H1 (cell line): Measurements from ENCODE around the gene BSND. TPM values are rescaled to one million over a fixed set of nuclear protein-coding genes. Genes with fewer than 3 reads are reported as not detected.

Experiments
- CTCF ChIA-PET: fragments of 300-600 bp; sonication (Branson Sonifier 250); formaldehyde crosslinking; loops from one replicate; lab custom pipeline; 2021; ENCODE audit not compliant: partially characterized antibody; lab: Charles Lee
- POLR2A ChIA-PET: fragments of 300-600 bp; sonication (Branson Sonifier 250); formaldehyde crosslinking; loops from one replicate; lab custom pipeline; 2021; ENCODE audit warnings: inconsistent platforms; ENCODE audit not compliant: partially characterized antibody; lab: Charles Lee
- DNase-seq, 2 experiments: peaks; one replicate each; pipeline versions ENCODE4 v3.0.0 to v3.0.0-alpha.2; 2010 to 2022; ENCODE audit warnings: low spot score in 2 of 2, low read depth in 1 of 2, mixed read lengths in 1 of 2
- FAIRE-seq: peaks from 2 replicates; lab custom pipeline; 2011; peaks lifted over from hg19 to GRCh38; lab: Jason Lieb, UNC
- H2AFZ ChIP-seq: 2 replicates; pipeline ENCODE4 v1.8.1; 2012; ENCODE audit warnings: low read length, inconsistent platforms
- H2AK5ac ChIP-seq: 2 replicates; pipeline ENCODE4 v1.6.1; 2013; ENCODE audit warnings: low read depth, low read length
- H2BK120ac ChIP-seq: replicated peaks from 2 replicates; pipeline ENCODE3; 2013; ENCODE audit warnings: low read depth, low read length, inconsistent platforms
- H2BK12ac ChIP-seq: 2 replicates; pipeline ENCODE4 v1.6.1; 2013; ENCODE audit warnings: low read depth, low read length
- H2BK15ac ChIP-seq: 2 replicates; pipeline ENCODE4 v1.6.1; 2013; ENCODE audit warnings: low read length
- H2BK20ac ChIP-seq: 2 replicates; pipeline ENCODE4 v1.6.1; 2013; ENCODE audit warnings: low read length
- H2BK5ac ChIP-seq: 2 replicates; pipeline ENCODE4 v1.6.1; 2013; ENCODE audit warnings: low read depth, low read length
- H3K14ac ChIP-seq: 2 replicates; pipeline ENCODE4 v1.6.1; 2013; ENCODE audit warnings: inconsistent platforms; ENCODE audit not compliant: insufficient read length
- H3K18ac ChIP-seq: 2 replicates; pipeline ENCODE4 v1.6.1; 2013; ENCODE audit warnings: low read length; ENCODE audit errors: extremely low read depth
- H3K23ac ChIP-seq: 2 replicates; pipeline ENCODE4 v1.6.1; 2013; ENCODE audit warnings: inconsistent platforms; ENCODE audit not compliant: insufficient read length
- H3K23me2 ChIP-seq: 2 replicates; pipeline ENCODE4 v1.6.1; 2013; ENCODE audit warnings: low read depth, low read length
- H3K27ac ChIP-seq: 2 replicates; pipeline ENCODE4 v1.6.1; 2011; ENCODE audit warnings: low read depth, low read length, inconsistent platforms
- H3K27me3 ChIP-seq, 4 experiments: replicated peaks in 1 of 4; 1 replicate in 1 of 4; 2 replicates in 3 of 4; pipeline versions ENCODE4 v1.6.1 to v1.8.1; 2011 to 2013; ENCODE audit warnings: low read length in 3 of 4, mild to moderate bottlenecking in 3 of 4, inconsistent platforms in 2 of 4, mixed read lengths in 2 of 4, moderate library complexity in 1 of 4; ENCODE audit not compliant: control insufficient read depth in 3 of 4, insufficient read depth in 3 of 4; ENCODE audit errors: extremely low read depth in 1 of 4
- H3K36me3 ChIP-seq, 4 experiments: 2 replicates each; pipeline versions ENCODE4 v1.6.1 to v1.8.1; 2011 to 2013; ENCODE audit warnings: mild to moderate bottlenecking in 4 of 4, low read length in 3 of 4, moderate library complexity in 2 of 4, control low read depth in 1 of 4, inconsistent platforms in 1 of 4; ENCODE audit not compliant: insufficient read depth in 4 of 4, control insufficient read depth in 2 of 4
- H3K4ac ChIP-seq: replicated peaks from 2 replicates; pipeline ENCODE3; 2013; ENCODE audit warnings: low read length, low read depth, mixed read lengths, inconsistent platforms; ENCODE audit not compliant: insufficient read length
- H3K4me1 ChIP-seq, 4 experiments: replicated peaks in 1 of 4; 1 replicate in 1 of 4; 2 replicates in 3 of 4; pipeline versions ENCODE4 v1.6.1 to v1.8.1; 2011 to 2013; ENCODE audit warnings: low read length in 3 of 4, inconsistent platforms in 2 of 4, mixed read lengths in 1 of 4; ENCODE audit not compliant: insufficient read depth in 4 of 4, control insufficient read depth in 3 of 4
- H3K4me2 ChIP-seq, 2 experiments: 2 replicates each; pipeline versions ENCODE4 v1.6.1 to v1.8.1; 2011 to 2013; ENCODE audit warnings: low read depth in 2 of 2, low read length in 2 of 2, control low read depth in 1 of 2, inconsistent platforms in 1 of 2, mild to moderate bottlenecking in 1 of 2; ENCODE audit not compliant: insufficient read depth in 1 of 2
- H3K4me3 ChIP-seq, 4 experiments: fragments of 200-600, 300-600 bp in 1 of 4; sonication (generic), shearing (Covaris generic), sonication (Bioruptor Twin) in 1 of 4; 2 replicates each; pipeline versions ENCODE4 v1.5.1 to v1.8.1; 2011 to 2016; ENCODE audit warnings: low read length in 4 of 4, low read depth in 3 of 4, control low read depth in 2 of 4, inconsistent platforms in 2 of 4, mild to moderate bottlenecking in 2 of 4, mixed read lengths in 1 of 4, moderate library complexity in 1 of 4; ENCODE audit not compliant: insufficient read depth in 2 of 4; ENCODE audit errors: extremely low read depth in 1 of 4
- H3K56ac ChIP-seq: replicated peaks from 2 replicates; pipeline ENCODE3; 2013; ENCODE audit warnings: low read depth, mild to moderate bottlenecking, mixed read lengths, low read length, inconsistent platforms; ENCODE audit not compliant: insufficient read length
- H3K79me1 ChIP-seq: 2 replicates; pipeline ENCODE4 v1.6.1; 2013; ENCODE audit warnings: low read depth, low read length, control low read depth
- H3K79me2 ChIP-seq, 2 experiments: 2 replicates each; pipeline versions ENCODE4 v1.6.1 to v1.8.1; 2012 to 2013; ENCODE audit warnings: low read length in 2 of 2, mild to moderate bottlenecking in 2 of 2, inconsistent platforms in 1 of 2; ENCODE audit not compliant: insufficient read depth in 2 of 2, control insufficient read depth in 1 of 2
- H3K9ac ChIP-seq, 4 experiments: replicated peaks in 1 of 4; 1 replicate in 1 of 4; 2 replicates in 3 of 4; pipeline versions ENCODE4 v1.6.1 to v1.8.1; 2011 to 2013; ENCODE audit warnings: low read depth in 3 of 4, low read length in 3 of 4, control low read depth in 2 of 4, mild to moderate bottlenecking in 2 of 4, moderate library complexity in 2 of 4, inconsistent platforms in 1 of 4; ENCODE audit errors: extremely low read depth in 1 of 4
- H3K9me3 ChIP-seq, 2 experiments: 2 replicates each; pipeline versions ENCODE4 v1.6.1 to v1.8.1; 2012 to 2013; ENCODE audit warnings: mild to moderate bottlenecking in 2 of 2, moderate library complexity in 2 of 2, control low read depth in 1 of 2, inconsistent platforms in 1 of 2, low read depth in 1 of 2, low read length in 1 of 2, mixed read lengths in 1 of 2; ENCODE audit not compliant: insufficient read depth in 2 of 2
- H4K20me1 ChIP-seq, 2 experiments: replicated peaks in 1 of 2; 2 replicates each; pipeline versions ENCODE3 to v1.8.1; 2011 to 2013; ENCODE audit warnings: inconsistent platforms in 2 of 2, low read length in 2 of 2, mild to moderate bottlenecking in 1 of 2; ENCODE audit not compliant: insufficient read depth in 2 of 2, control insufficient read depth in 1 of 2
- H4K5ac ChIP-seq: 2 replicates; pipeline ENCODE4 v1.6.1; 2013; ENCODE audit warnings: low read length, low read depth, mixed read lengths, inconsistent platforms; ENCODE audit not compliant: insufficient read length
- H4K8ac ChIP-seq: 2 replicates; pipeline ENCODE4 v1.8.0; 2013; ENCODE audit warnings: mild to moderate bottlenecking, moderate library complexity, low read length, inconsistent platforms; ENCODE audit not compliant: insufficient read depth; ENCODE audit errors: extremely low read depth
- H4K91ac ChIP-seq: replicated peaks from 2 replicates; pipeline ENCODE3; 2013; ENCODE audit warnings: low read length, mixed read lengths, inconsistent platforms; ENCODE audit not compliant: insufficient read length
- ATF3 ChIP-seq: IDR thresholded peaks from 2 replicates; pipeline ENCODE4 v1.6.1; 2011; ENCODE audit warnings: low read depth, mild to moderate bottlenecking, low read length; ENCODE audit not compliant: insufficient read depth
- CREB1 ChIP-seq: IDR thresholded peaks from 2 replicates; pipeline ENCODE4 v1.6.1; 2012; ENCODE audit warnings: inconsistent platforms
- E2F6 ChIP-seq: IDR thresholded peaks from 2 replicates; pipeline ENCODE4 v1.6.1; 2012; ENCODE audit warnings: inconsistent platforms
- EGR1 ChIP-seq: IDR thresholded peaks from 2 replicates; pipeline ENCODE4 v1.6.1; 2011; ENCODE audit warnings: low read depth, low read length, borderline replicate concordance
- KDM4A ChIP-seq: IDR thresholded peaks from one replicate; pipeline ENCODE4 v1.7.1; 2012; ENCODE audit warnings: low read depth, mild to moderate bottlenecking, moderate library complexity, low read length, inconsistent platforms; ENCODE audit not compliant: severe bottlenecking
- RFX5 ChIP-seq: IDR thresholded peaks from 2 replicates; pipeline ENCODE4 v1.6.1; 2011; ENCODE audit warnings: low read depth, low read length, improper control_type of control experiment, borderline replicate concordance
- RXRA ChIP-seq: IDR thresholded peaks from 2 replicates; pipeline ENCODE4 v1.6.1; 2011; ENCODE audit warnings: low read depth, mild to moderate bottlenecking, low read length, moderate library complexity; ENCODE audit not compliant: insufficient read depth
- SIRT6 ChIP-seq: IDR thresholded peaks from one replicate; pipeline ENCODE4 v1.7.1; 2012; ENCODE audit warnings: low read length, inconsistent platforms
- SP2 ChIP-seq: IDR thresholded peaks from 2 replicates; pipeline ENCODE4 v1.6.1; 2012; ENCODE audit warnings: mild to moderate bottlenecking, low read length, inconsistent platforms
- TAF7 ChIP-seq: optimal IDR thresholded peaks from 2 replicates; pipeline ENCODE3; 2011; ENCODE audit warnings: low read depth, mild to moderate bottlenecking, inconsistent platforms, low read length, moderate library complexity, borderline replicate concordance
- TCF12 ChIP-seq: IDR thresholded peaks from 2 replicates; pipeline ENCODE4 v1.6.1; 2011; ENCODE audit warnings: low read depth, mild to moderate bottlenecking, low read length
- WGBS, 2 experiments: shearing (Covaris generic) in 1 of 2; methylation state at CpG; one replicate each; pipeline versions ENCODE4 v1.1.6 to v1.1.7; 2013 to 2015; ENCODE audit warnings: low lambda C conversion rate in 2 of 2, mixed read lengths in 2 of 2, inconsistent platforms in 1 of 2, low coverage in 1 of 2, missing lambda C conversion rate in 1 of 2; ENCODE audit not compliant: insufficient replicate concordance in 2 of 2, insufficient coverage in 1 of 2, insufficient read length in 1 of 2; ENCODE audit errors: extremely low coverage in 1 of 2, missing lambda C conversion rate in 1 of 2; 5-methylcytosine and 5-hydroxymethylcytosine counted together
- polyA plus RNA-seq, 7 experiments: library from polyadenylated mRNA; depleted of rRNA in 3 of 7; stranded (reverse) in 5 of 7; unstranded in 2 of 7; fragments of >200 nt in 5 of 7; fragments of 200-250 nt in 2 of 7; gene quantifications; 1 replicate in 5 of 7; 2 replicates in 1 of 7; 4 replicates in 1 of 7; pipeline versions ENCODE4 v1.2.1 to v1.2.3, GENCODE V29; 2011 to 2013; ENCODE audit warnings: missing spikeins in 2 of 7, mixed read lengths in 2 of 7
- total RNA-seq: library from RNA; stranded (reverse); fragmentation: NEBNext Ultra II Directional; extraction: Animal tissue kit (Norgen Biotek cat#: 25700); gene quantifications from 2 replicates; pipeline ENCODE4 v1.2.1, GENCODE V29; 2021

BSND gene
- total and polyA plus RNA-seq, 2 of the 8 experiments (the other 6 are each of a cell fraction or from before 2014, with no cell fraction given) = 0.43 to 0.68 TPM

GRCh38 chr1:54978528-54979326 is 20.0 kb upstream of the BSND start:
- H3K9ac ChIP-seq = no peak overlapping the region
- no peaks in the 10 kb centered on the region for H3K79me2 ChIP-seq
- H2BK20ac ChIP-seq = no peak overlapping the region
- no peak overlapping the region for H2BK15ac ChIP-seq
- H4K20me1 ChIP-seq = no peaks in the 10 kb centered on the region
- no peak overlapping the region for H4K5ac ChIP-seq
- H2BK5ac ChIP-seq = no peak overlapping the region
- H3K4me1 ChIP-seq = peaks cover under 1 to 8% (median 7%) of the 10 kb centered on the region in 4 experiments; a peak in 6 of 7 replicates
- ChIA-PET CTCF (interaction anchor here (0.5 to 18.4 kb wide), 16 partner anchors 9 to 323 kb away, joined by 3 to 436 read pairs (median 4); no protein-coding TSS in a partner anchor), POLR2A (interaction anchor here (1.6 kb wide), 1 partner anchor 10 kb away, joined by 3 read pairs; no protein-coding TSS in a partner anchor)
- FAIRE-seq = no peak
- no peak overlapping the region for H2AK5ac ChIP-seq
- H3K18ac ChIP-seq = no peak overlapping the region
- no peak overlapping the region for H2BK120ac ChIP-seq
- H3K27me3 ChIP-seq = peaks cover 0 to 29% (median 18%) of the 10 kb centered on the region in 4 experiments; a peak in 6 of 7 replicates
- peaks cover 8% of the 10 kb centered on the region for H3K23me2 ChIP-seq
- H4K8ac ChIP-seq = no peak overlapping the region
- no peak overlapping the region for H3K27ac ChIP-seq
- H3K14ac ChIP-seq = no peak overlapping the region
- no peak overlapping the region for H4K91ac ChIP-seq
- H3K4me2 ChIP-seq = no peak overlapping the region
- H2BK12ac ChIP-seq = peak overlapping the region; percentile 17; the same call in 1 of the 2 replicates
- no peaks in the 10 kb centered on the region for H3K36me3 ChIP-seq
- H3K9me3 ChIP-seq = no peaks in the 10 kb centered on the region
- no peak overlapping the region for H3K56ac ChIP-seq
- TF ChIP-seq CREB1 = no peak
- TF ChIP-seq TCF12 = no peak
- TF ChIP-seq E2F6 = no peak
- no peak for TF ChIP-seq RXRA
- no peak for TF ChIP-seq SP2
- TF ChIP-seq ATF3 = no peak
- TF ChIP-seq RFX5 = no peak
- no peak for TF ChIP-seq KDM4A
- no peak for TF ChIP-seq EGR1
- no peak for TF ChIP-seq TAF7
- no peak for TF ChIP-seq SIRT6
- no peak for DNase-seq
- H3K79me1 ChIP-seq = no peaks in the 10 kb centered on the region
- H3K23ac ChIP-seq = no peak overlapping the region
- no peak overlapping the region for H3K4me3 ChIP-seq
- 88% methylated on average over 9 of the region's 9 CpGs; no CpG with 5 or more reads in 1 of the 2 experiments for WGBS, 2 experiments
- no peak overlapping the region for H2AFZ ChIP-seq
- H3K4ac ChIP-seq = no peak overlapping the region
